Measurements from ENCODE around the gene PERCC1. TPM values are rescaled to one million over a fixed set of nuclear protein-coding genes. Genes with fewer than 3 reads are reported as not detected.

The PERCC1 gene
- total RNA-seq, 4 donors from 2014 or later = not detected

DNA sequence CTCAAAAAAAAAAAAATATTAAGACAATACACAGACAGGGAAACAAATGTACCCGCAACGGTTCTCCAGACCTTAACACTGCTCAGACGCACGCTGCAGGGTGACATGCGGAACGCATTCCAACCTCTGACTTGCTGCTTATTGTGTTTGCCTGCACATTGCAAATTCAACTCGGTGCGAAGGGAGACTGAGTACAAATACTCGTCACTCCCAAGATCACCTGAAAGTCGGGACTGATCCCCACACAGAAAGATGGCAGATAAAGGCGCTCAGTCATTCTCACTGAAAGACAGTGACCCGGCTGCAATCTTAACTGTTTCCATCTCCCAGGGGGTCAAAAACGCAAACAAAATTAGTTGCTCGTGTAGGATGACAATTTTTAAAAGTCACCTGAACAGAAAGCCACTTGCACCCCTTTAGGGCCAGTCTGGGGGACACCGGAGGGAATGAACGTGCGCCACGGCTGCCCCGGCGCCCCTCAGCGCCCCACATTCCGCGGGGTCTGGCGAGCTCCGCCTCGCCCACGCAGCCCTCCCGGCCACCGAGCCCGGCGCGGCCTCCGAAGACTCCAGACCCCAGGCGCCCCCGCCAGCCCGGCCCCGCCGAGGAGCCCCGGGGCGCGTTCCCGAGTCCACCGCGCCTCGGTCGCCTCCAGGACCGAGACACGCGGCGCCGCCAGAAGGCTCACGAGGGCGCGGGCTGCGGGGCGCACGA lies 43.4 kb downstream of the PERCC1 start:
- TF ChIP-seq, protein P1, sequence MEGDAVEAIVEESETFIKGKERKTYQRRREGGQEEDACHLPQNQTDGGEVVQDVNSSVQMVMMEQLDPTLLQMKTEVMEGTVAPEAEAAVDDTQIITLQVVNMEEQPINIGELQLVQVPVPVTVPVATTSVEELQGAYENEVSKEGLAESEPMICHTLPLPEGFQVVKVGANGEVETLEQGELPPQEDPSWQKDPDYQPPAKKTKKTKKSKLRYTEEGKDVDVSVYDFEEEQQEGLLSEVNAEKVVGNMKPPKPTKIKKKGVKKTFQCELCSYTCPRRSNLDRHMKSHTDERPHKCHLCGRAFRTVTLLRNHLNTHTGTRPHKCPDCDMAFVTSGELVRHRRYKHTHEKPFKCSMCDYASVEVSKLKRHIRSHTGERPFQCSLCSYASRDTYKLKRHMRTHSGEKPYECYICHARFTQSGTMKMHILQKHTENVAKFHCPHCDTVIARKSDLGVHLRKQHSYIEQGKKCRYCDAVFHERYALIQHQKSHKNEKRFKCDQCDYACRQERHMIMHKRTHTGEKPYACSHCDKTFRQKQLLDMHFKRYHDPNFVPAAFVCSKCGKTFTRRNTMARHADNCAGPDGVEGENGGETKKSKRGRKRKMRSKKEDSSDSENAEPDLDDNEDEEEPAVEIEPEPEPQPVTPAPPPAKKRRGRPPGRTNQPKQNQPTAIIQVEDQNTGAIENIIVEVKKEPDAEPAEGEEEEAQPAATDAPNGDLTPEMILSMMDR (IDR thresholded peaks at IDR 0.05; ENCODE audit: low read depth) = no peak

DNA sequence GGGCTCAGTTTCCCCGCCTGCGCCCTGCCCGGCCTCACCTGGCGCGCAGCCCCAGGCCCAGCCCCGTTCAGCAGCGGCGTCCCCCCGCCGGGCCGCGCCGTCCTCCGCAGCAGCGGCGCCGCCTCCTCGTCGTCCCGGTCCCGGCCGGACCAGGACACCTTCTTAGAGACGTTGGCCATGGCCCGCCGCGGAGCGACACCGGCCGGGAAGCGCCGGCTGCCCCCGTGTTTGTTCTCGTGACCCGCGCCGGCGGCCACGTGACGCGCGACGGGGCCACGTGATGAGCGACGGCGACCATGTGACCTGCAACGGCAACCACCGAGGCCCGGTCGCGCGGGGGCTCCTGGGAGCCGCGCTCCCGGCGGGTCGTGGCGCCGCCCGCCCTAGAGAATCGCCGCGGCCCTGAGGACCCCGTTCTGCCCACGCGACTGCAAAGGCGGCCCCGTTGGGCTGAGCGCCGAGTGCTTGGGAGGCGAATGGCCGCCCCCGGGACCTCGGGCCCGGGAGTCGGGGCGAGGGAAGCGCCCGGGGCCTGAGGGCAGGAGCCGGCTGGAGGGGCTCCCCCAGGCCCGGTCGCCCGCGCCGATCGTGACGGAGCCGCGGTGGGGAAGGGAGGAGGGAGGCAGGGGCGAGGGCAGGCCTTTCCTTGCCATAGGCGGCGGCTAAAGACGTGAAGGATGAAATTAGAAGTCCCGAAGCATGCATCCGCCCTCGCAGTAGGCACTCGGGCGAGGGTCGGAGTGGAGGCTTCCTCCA lies 44.1 kb downstream of the PERCC1 start, which contains the start of gene CLCN7:
CLCN7 (minus strand) TSS at position 233 of the 756 bp plus-strand sequence; CDS start at position 179, 54 bp downstream.
- TF ChIP-seq, protein P1 (IDR thresholded peaks at IDR 0.05; ENCODE audit: low read depth) = no peak

DNA sequence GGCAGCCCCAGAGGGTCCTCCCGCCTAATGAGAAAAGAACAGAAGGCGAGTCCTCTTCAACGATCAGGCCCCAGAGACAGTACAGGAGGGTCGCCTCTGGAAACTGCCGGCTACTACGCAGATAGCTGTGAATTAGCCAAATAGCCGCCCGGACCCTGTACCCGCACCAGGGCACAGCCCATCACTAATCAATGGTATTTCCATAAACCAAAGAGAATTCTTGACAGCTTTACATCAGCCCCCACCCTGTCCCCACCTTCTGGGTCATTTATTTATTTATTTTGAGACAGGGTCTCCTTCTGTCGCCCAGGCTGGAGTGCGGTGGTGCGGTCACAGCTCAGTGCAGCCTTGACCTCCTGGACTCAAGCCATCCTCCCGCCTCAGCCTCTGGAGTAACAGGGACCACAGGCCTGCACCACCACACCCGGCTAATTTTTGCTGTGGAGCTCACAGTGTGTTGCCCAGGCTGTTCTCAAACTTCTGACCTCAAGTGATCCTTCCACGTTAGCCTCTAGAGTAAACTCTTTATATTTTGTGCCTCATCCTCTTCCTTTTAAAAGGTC lies 44.8 kb downstream of the PERCC1 start:
- TF ChIP-seq, protein P1 (IDR thresholded peaks at IDR 0.05; ENCODE audit: low read depth) = no peak

DNA sequence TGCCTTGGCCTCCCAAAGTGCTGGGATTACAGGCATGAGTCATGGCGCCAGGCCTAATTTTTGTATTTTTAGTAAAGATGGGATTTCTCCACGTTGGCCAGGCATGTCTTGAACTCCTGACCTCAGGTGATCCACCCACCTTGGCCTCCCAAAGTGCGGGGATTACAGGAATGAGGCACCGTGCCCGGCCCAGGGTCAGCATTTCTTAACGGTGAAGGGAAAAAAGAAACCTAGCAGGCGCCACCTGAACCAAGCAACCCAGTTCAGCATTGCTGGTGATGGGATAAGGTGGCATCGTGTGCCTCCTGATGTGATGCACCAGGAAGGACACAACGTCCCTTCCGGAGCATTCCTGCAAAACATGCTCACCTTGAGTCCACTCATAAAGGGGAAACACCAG lies 46.2 kb downstream of the PERCC1 start:
- TF ChIP-seq, protein P1 (IDR thresholded peaks at IDR 0.05; ENCODE audit: low read depth) = no peak

DNA sequence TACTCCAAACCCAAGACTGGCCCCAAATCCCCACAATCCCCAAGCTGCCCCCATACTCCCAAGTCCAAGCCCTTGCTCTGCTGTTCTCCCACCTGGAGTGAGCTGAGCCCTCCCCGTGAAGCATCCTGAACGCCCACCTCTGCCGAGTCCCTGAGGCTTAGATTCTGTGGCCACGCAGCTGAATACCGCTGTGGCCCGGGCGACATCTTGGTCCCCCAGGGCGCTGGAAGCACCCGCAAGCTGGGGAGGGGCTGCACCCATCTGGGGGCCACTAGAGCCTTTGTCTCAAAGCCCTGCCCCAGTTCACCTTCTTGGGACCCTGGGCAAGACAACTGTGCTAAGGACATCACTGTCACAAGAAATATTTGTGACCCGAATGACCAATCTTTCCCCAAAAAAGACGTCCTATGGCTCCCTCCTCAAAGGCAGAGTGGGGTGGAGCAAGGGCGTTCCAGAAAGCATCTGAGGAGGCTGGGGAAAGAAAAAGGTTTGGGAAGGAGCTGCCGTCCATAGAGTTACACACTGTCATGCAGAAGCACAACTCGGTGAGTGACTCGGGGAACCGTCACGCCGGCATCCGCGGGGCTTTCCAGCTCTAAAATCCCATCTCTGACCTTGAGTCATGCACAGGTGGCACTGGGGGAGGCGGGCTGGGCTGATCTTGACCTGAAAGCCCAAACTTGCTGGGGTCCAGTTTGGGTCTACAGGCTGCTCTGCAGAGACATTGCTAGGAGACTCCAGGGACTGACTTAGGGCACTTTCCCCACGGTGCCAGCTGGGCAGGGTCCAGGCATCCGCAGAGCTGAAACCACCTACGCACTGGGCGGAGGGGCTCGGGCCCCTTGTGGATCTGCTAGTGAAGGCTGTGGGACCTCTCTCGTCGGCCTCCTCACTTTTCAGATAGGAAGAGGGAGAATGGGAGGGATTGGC lies 51.3 kb downstream of the PERCC1 start:
- TF ChIP-seq, protein P1 (IDR thresholded peaks at IDR 0.05; ENCODE audit: low read depth) = no peak

Other genes starting within 250 kb of the PERCC1 start
- 1 to 10 TPM in 1 of 4 donors, not detected in 3; 2.4 TPM for gene TPSG1, start 205.8 kb upstream of the PERCC1 start, total RNA-seq
- 100 to 1,000 TPM in 1 of 4 donors, 10 to 100 TPM in 3; 32.8 to 163 (median 51.4) TPM for gene TPSB2, start 200.9 kb upstream of the PERCC1 start, total RNA-seq
- 100 to 1,000 TPM in 1 of 4 donors, 10 to 100 TPM in 3; 31.8 to 116 (median 69.8) TPM for gene TPSAB1, start 190.4 kb upstream of the PERCC1 start, total RNA-seq
- gene TPSD1, start 175.0 kb upstream of the PERCC1 start, total RNA-seq = 10 to 100 TPM in 2 of 4 donors, 1 to 10 TPM in 1, not detected in 1; 6.6 to 14.3 (median 12.8) TPM
- 100 to 1,000 TPM in 1 of 4 donors, 10 to 100 TPM in 3; 41.1 to 102 (median 55.9) TPM for gene UBE2I, start 121.4 kb upstream of the PERCC1 start, total RNA-seq
- gene BAIAP3, start 97.4 kb upstream of the PERCC1 start, total RNA-seq = 1 to 10 TPM in 3 of 4 donors, under 1 TPM in 1; 0.98 to 8.5 (median 2.5) TPM
- 100 to 1,000 TPM in 1 of 4 donors, 10 to 100 TPM in 3; 41.6 to 147 (median 65.0) TPM for gene TSR3, start 79.2 kb upstream of the PERCC1 start, total RNA-seq
- gene GNPTG, start 79.1 kb upstream of the PERCC1 start, total RNA-seq = 10 to 100 TPM; 38.8 to 78.4 (median 66.5) TPM
- 10 to 100 TPM; 14.3 to 49.2 (median 25.9) TPM for gene UNKL, start 16.4 kb upstream of the PERCC1 start, total RNA-seq
- gene UQCC4, start 10.3 kb upstream of the PERCC1 start, total RNA-seq = 10 to 100 TPM in 2 of 4 donors, 1 to 10 TPM in 2; 3.4 to 16.4 (median 6.9) TPM
- gene CCDC154, start 13.5 kb downstream of the PERCC1 start, total RNA-seq = under 1 TPM in 2 of 4 donors, not detected in 2; 0.22 to 0.38 TPM
- gene CLCN7, start 44.0 kb downstream of the PERCC1 start, total RNA-seq = 10 to 100 TPM; 44.9 to 73.3 (median 56.6) TPM
- gene PTX4, start 57.9 kb downstream of the PERCC1 start, total RNA-seq = not detected
- gene TELO2, start 62.3 kb downstream of the PERCC1 start, total RNA-seq = 10 to 100 TPM in 2 of 4 donors, 1 to 10 TPM in 2; 7.5 to 42.4 (median 10.2) TPM
- gene TMEM204, start 102.6 kb downstream of the PERCC1 start, total RNA-seq = 10 to 100 TPM; 14.1 to 87.6 (median 24.6) TPM
- gene IFT140, start 181.0 kb downstream of the PERCC1 start, total RNA-seq = 10 to 100 TPM in 3 of 4 donors, 1 to 10 TPM in 1; 6.5 to 20.5 (median 16.6) TPM
- gene CRAMP1, start 181.3 kb downstream of the PERCC1 start, total RNA-seq = 10 to 100 TPM in 1 of 4 donors, 1 to 10 TPM in 3; 6.8 to 13.9 (median 8.7) TPM
- 10 to 100 TPM; 13.2 to 26.4 (median 16.7) TPM for gene JPT2, start 247.2 kb downstream of the PERCC1 start, total RNA-seq

Measured in subcutaneous adipose tissue (tissue), 4 donors.